Measurements from ENCODE around the gene POLR2E. TPM values are rescaled to one million over a fixed set of nuclear protein-coding genes. Genes with fewer than 3 reads are reported as not detected.
A peak's percentile ranks its signal among the peaks of the same experiment; 100 is the strongest.
"Not testable (repeated sequence)": the region's sequence is repeated elsewhere in the genome, so short reads cannot be mapped to it uniquely, and the experiment has no call there.

POLR2E gene
- total RNA-seq, 1 donor, result 91.2 TPM

- DNase-seq (ENCODE audit: low read depth), result no peak
- TF ChIP-seq, protein P1, sequence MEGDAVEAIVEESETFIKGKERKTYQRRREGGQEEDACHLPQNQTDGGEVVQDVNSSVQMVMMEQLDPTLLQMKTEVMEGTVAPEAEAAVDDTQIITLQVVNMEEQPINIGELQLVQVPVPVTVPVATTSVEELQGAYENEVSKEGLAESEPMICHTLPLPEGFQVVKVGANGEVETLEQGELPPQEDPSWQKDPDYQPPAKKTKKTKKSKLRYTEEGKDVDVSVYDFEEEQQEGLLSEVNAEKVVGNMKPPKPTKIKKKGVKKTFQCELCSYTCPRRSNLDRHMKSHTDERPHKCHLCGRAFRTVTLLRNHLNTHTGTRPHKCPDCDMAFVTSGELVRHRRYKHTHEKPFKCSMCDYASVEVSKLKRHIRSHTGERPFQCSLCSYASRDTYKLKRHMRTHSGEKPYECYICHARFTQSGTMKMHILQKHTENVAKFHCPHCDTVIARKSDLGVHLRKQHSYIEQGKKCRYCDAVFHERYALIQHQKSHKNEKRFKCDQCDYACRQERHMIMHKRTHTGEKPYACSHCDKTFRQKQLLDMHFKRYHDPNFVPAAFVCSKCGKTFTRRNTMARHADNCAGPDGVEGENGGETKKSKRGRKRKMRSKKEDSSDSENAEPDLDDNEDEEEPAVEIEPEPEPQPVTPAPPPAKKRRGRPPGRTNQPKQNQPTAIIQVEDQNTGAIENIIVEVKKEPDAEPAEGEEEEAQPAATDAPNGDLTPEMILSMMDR (IDR thresholded peaks at IDR 0.05; ENCODE audit: insufficient read depth, low read length), result no peak
Observed at GRCh38 chr19:1115646-1116420, 20.7 kb upstream of the POLR2E start.

DNA sequence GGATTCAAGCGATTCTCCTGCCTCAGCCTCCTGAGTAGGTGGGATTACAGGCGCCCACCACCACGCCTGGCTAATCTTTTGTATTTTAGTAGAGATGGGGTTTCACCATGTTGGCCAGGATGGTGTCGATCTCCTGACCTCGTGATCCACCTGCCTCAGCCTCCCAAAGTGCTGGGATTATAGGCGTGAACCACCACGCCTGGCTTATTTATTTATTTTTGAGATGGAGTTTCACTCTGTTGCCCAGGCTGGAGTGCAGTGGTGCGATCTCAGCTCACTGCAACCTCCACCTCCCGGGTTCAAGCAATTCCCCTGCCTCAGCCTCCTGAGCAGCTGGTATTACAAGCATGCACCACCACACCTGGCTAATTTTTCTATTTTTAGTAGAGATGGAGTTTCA lies 19.6 kb upstream of the POLR2E start:
- not testable (repeated sequence) for DNase-seq (ENCODE audit: low read depth); H3K4me3 ChIP-seq (ENCODE audit: low read depth, low read length)

More at GRCh38 chr19:1115646-1116420, 20.7 kb upstream of the POLR2E start:
- H3K4me3 ChIP-seq (ENCODE audit: low read depth, low read length), result no peak overlapping the region

DNA sequence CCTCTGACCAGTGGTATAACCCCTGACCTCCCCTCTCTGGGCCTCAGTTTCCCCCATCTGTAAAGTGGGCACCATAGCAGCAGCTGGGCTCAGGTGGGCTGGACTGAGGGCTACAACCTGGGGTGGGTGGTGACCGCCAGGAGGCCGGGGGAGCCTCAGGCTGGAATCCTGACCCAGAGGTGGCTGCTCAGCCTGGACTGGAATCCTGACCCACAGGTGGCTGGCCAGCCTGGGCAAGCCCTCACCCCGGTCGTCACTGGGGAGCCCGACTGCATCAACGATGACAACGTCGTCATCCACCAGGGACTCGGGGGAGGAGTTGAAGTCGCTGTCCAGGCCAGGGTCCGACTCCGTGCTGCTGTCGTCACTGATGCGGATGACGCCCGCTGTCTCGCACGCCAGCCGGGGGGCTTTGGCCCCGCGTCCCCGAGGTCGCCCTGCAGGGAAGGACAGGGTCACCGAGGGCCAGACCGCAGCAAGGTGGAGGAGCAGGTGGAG lies 18.9 kb upstream of the POLR2E start:
- no peak for DNase-seq (ENCODE audit: low read depth)
- no peak overlapping the region for H3K4me3 ChIP-seq (ENCODE audit: low read depth, low read length)
- TF ChIP-seq, protein P1 (IDR thresholded peaks at IDR 0.05; ENCODE audit: insufficient read depth, low read length), result no peak

GRCh38 chr19:1113030-1113985 lies 18.1 kb upstream of the POLR2E start:
- peak; percentile 91 for DNase-seq (ENCODE audit: low read depth)
- TF ChIP-seq, protein P1 (IDR thresholded peaks at IDR 0.05; ENCODE audit: insufficient read depth, low read length), result peak; percentile 85
- no peak overlapping the region for H3K4me3 ChIP-seq (ENCODE audit: low read depth, low read length)

DNA sequence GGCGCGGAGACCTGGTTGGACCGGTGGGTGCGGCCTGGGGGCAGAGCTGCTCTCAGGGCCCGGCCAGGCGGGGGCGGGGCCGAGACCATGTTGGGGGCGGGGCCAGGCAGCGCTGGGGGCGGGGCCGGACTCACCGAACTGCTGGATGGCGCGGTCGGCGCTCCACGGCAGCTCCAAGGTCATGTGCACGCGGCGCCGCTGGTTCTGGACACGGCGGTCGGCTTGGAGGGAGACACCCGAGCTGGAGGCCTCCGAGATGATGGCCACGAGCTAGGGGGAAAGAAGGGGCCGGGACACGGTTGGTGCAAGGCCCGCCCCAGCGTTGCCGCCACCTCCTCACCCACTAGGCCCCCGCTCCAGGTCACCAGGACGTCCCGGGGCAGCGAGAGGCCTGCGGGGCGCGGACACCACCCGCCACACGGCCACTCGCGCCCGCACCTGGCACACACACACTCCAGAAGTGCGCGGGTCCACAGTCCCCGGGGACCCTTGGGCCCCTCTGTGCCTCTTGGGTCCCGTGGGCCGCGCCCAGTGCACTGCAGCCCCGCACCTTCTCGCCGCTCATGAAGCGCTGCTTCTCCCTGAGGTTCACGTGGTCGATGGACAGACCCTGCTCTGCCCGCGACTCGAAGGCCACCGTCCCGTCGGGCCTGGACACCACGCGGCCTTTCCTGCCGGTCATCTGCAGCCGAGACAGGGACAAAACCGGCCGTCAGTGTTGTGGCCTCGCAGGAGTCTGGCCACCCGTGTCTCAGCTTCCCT lies 17.3 kb upstream of the POLR2E start:
- TF ChIP-seq, protein P1 (IDR thresholded peaks at IDR 0.05; ENCODE audit: insufficient read depth, low read length), result no peak
- DNase-seq (ENCODE audit: low read depth), result no peak

DNA sequence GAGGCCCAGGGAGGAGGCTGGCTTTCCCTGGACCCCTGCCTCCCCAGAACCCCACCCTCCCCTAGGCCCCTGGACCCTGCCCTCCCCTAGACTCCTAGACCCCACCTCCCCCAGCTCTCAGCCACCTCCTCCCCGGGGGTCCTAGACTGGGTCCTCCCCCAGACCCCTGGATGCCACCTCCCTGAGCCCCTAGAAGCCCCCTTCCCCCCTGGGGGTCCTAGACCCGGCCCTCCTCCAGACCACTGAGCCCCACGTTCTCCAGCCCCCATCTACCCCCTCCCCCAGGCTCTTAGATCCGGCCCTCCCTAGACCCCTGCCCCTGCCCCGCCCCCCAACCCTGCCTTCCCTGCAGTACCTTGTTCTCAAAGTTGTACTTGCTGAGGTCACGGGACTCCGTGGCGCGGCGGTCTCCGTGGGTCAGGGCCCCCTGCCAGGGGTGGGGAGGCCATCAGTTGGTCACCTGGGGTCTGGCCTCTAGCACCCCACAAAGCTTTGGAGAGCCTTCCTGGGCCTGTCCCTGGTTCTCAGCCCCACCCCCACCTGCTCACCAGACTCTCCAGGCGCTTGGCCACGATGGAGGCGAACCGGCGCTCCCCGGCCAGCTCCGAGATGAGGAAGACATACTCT lies 16.6 kb upstream of the POLR2E start:
- no peak for DNase-seq (ENCODE audit: low read depth)
- H3K4me3 ChIP-seq (ENCODE audit: low read depth, low read length), result no peak overlapping the region
- TF ChIP-seq, protein P1 (IDR thresholded peaks at IDR 0.05; ENCODE audit: insufficient read depth, low read length), result no peak

More for the DNA sequence above, 17.3 kb upstream of the POLR2E start:
- H3K4me3 ChIP-seq (ENCODE audit: low read depth, low read length), result no peak overlapping the region
